Mesothelial cell of epicardium (in vitro differentiated cells): ENCODE measurements around the gene MARCHF6. TPM values are rescaled to one million over a fixed set of nuclear protein-coding genes. Genes with fewer than 3 reads are reported as not detected.
"Not testable (repeated sequence)": the region's sequence is repeated elsewhere in the genome, so short reads cannot be mapped to it uniquely, and the experiment has no call there.

Experiments used
- DNase-seq, 2 experiments: peaks; one replicate each; pipeline ENCODE4 v3.0.0; 2021; ENCODE audit warnings: low spot score in 2 of 2; ENCODE audit not compliant: unreplicated experiment in 2 of 2
- H3K27ac Mint-ChIP-seq: 2 replicates; pipeline ENCODE4 v1.8.0; 2021; ENCODE audit warnings: mixed read lengths
- H3K27me3 Mint-ChIP-seq: 2 replicates; pipeline ENCODE4 v1.8.0; 2021; ENCODE audit warnings: low read depth, mixed read lengths
- H3K36me3 Mint-ChIP-seq: 2 replicates; pipeline ENCODE4 v1.8.0; 2021; ENCODE audit warnings: mixed read lengths
- H3K4me1 Mint-ChIP-seq: 2 replicates; pipeline ENCODE4 v1.8.0; 2021; ENCODE audit warnings: mixed read lengths
- H3K4me3 Mint-ChIP-seq: 2 replicates; pipeline ENCODE4 v1.8.0; 2021; ENCODE audit warnings: mild to moderate bottlenecking, moderate library complexity, mixed read lengths
- H3K9me3 Mint-ChIP-seq: 2 replicates; pipeline ENCODE4 v1.8.0; 2021; ENCODE audit warnings: mixed read lengths
- CTCF ChIP-seq: fragments of 200-600 bp; sonication (generic); IDR thresholded peaks from one replicate; pipeline ENCODE4 v1.5.0; 2021; ENCODE audit warnings: antibody characterized with exemption; ENCODE audit not compliant: unreplicated experiment
- total RNA-seq: library from RNA; stranded (reverse); gene quantifications from 3 replicates; pipeline ENCODE4 v1.2.1, GENCODE V29; 2021

MARCHF6 gene
- total RNA-seq, 1 donor from 2014 or later = 273 TPM

DNA sequence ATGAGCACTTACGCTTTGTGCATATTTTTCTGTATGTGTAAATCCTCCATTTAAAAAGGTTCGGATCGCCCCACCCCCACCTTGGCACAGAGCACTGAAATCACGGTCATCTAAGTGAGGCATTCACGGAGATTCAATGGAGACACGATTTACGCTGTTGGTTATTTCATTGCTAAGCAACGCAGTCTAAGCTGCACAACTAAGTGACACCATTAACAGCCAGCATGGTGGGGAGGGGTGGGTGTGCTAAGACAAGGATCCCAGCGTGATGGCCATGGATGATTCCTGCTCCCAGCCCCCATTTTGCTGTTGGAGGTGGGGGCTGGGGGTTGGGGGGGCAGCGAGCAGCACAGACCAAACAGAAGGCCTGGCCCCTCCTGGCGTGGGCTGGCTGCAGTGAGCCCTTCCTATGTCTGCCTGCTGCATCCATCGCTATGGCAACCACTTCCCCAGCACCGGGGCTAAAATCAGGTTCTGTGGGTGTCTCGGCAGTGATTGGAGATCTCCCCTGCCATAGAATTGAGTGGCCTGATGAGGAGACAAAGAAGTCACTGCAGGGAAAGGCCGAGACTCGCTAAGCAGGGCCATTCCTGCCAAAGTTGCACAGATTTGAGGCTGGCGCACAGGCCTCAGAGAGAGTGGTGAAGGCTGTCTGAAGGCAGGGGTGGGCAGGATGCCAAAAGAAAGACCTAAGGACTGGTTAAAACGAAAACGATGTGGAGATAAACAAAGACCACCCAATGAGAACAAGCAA, 14.3 kb upstream of the MARCHF6 start:
- no peak for TF ChIP-seq CTCF
- H3K27me3 Mint-ChIP-seq = peaks cover 18% of the 10 kb centered on the region
- no peaks in the 10 kb centered on the region for H3K9me3 Mint-ChIP-seq
- no peak for DNase-seq
- H3K4me1 Mint-ChIP-seq = no peaks in the 10 kb centered on the region
- H3K36me3 Mint-ChIP-seq = no peaks in the 10 kb centered on the region
- H3K4me3 Mint-ChIP-seq = no peak overlapping the region
- no peak overlapping the region for H3K27ac Mint-ChIP-seq

- Mint-ChIP-seq H3K36me3 (no peaks in the 10 kb centered on the region), H3K4me3 (no peak overlapping the region), H3K27me3 (peaks cover 10% of the 10 kb centered on the region), H3K9me3 (no peaks in the 10 kb centered on the region), H3K27ac (no peak overlapping the region), H3K4me1 (no peaks in the 10 kb centered on the region)
- no peak for DNase-seq
- no peak for TF ChIP-seq CTCF
Measured at GRCh38 chr5:10339958-10340357, 13.5 kb upstream of the MARCHF6 start.

DNA sequence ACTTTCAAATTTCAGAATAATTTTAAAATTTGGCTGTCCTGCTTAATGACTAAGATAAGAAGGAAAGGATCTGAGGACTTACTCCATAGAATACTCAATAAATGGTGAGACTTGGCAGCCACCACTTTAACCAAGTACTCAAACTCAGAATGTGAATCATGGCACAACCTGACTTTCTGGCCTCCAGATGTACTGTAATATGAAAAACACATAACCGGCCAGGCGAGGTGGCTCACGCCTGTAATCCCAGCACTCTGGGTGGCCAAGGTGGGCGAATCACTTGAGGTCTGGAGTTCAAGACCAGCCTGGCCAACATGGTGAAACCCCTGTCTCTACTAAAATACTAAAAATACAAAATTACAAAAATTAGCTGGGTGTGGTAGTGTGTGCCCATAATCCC, 10.0 kb upstream of the MARCHF6 start:
- no peaks in the 10 kb centered on the region for H3K27me3 Mint-ChIP-seq
- H3K4me1 Mint-ChIP-seq = no peaks in the 10 kb centered on the region

DNA sequence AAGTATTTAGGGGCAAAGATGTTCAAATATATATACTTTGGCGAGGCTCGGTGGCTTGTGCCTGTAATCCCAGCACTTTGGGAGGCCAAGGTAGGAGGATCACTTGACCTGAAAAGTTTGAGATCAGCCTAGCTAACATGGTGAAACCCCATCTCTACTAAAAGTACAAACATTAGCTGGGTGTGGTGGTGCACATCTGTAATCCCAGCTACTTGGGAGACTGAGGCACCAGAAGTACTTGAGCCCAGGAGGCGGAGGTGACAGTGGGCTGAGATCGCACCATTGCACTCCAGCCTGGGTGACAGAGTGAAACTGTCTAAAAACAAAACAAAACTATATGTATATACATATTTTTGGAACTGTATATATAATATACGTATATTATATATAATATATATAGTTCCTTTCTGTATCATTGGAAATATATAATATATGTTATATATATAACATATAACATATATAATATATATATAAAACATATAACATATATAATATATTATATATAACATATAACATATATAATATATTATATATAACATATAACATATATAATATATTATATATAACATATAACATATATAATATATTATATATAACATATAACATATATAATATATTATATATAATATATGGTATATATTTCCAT, 8.9 kb upstream of the MARCHF6 start:
- DNase-seq, H3K27me3 Mint-ChIP-seq, H3K4me3 Mint-ChIP-seq, H3K4me1 Mint-ChIP-seq, H3K27ac Mint-ChIP-seq, H3K36me3 Mint-ChIP-seq, H3K9me3 Mint-ChIP-seq: not testable (repeated sequence)

More for the DNA sequence above, 10.0 kb upstream of the MARCHF6 start:
- Mint-ChIP-seq H3K36me3 (no peaks in the 10 kb centered on the region), H3K27ac (no peak overlapping the region), H3K9me3 (no peaks in the 10 kb centered on the region), H3K4me3 (no peak overlapping the region)
- DNase-seq = no peak
- TF ChIP-seq CTCF = no peak

DNA sequence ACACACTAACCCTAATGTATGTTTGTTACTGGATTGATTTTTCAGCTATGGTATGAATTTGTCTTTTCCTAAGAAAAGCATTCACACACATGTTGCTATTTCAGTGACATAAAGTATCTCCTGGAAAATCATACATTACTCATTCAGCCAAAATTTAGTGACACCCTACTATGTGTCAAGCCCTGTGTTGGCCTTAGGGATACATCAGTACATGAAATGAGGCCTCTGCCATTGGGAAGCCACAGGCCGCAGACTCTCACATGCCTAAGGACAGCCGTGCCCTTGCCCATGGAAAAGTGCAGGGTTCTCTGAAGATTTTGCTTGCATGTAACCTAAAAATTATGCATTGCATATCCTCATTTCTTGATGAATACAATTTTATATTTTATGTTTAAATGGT, 5.2 kb upstream of the MARCHF6 start:
- peaks cover 15% of the 10 kb centered on the region for H3K4me1 Mint-ChIP-seq

More for the DNA sequence above, 5.2 kb upstream of the MARCHF6 start:
- no peaks in the 10 kb centered on the region for H3K36me3 Mint-ChIP-seq
- no peak for TF ChIP-seq CTCF
- no peak overlapping the region for H3K27ac Mint-ChIP-seq
- DNase-seq = no peak
- no peaks in the 10 kb centered on the region for H3K9me3 Mint-ChIP-seq
- H3K4me3 Mint-ChIP-seq = no peak overlapping the region
- H3K27me3 Mint-ChIP-seq = no peaks in the 10 kb centered on the region
